WTC11 (cell line): Measurements from ENCODE around the gene DYDC1.

Source experiments
- CTCF ChIP-seq: fragments of 200-600 bp; IDR thresholded peaks from 2 replicates; pipeline ENCODE4 v1.8.0; 2022; ENCODE audit warnings: antibody characterized with exemption
- KAT7 ChIP-seq: sonication (generic); formaldehyde crosslinking; IDR thresholded peaks from 2 replicates; pipeline ENCODE4 v1.8.1; 2023; ENCODE audit warnings: missing genetic modification reagents, mild to moderate bottlenecking, borderline replicate concordance
- PREB ChIP-seq: sonication (generic); formaldehyde crosslinking; IDR thresholded peaks from 2 replicates; pipeline ENCODE4 v1.8.1; 2022; ENCODE audit warnings: mild to moderate bottlenecking, missing genetic modification reagents, moderate library complexity, borderline replicate concordance
- TP53 ChIP-seq: sonication (generic); formaldehyde crosslinking; IDR thresholded peaks from 2 replicates; pipeline ENCODE4 v1.8.1; 2023; ENCODE audit warnings: mild to moderate bottlenecking, missing genetic modification reagents
- ZNF423 ChIP-seq: fragments of 250-450 bp; sonication (Bioruptor Pico); IDR thresholded peaks from 2 replicates; pipeline ENCODE4 v2.1.2; 2022; ENCODE audit warnings: mild to moderate bottlenecking, moderate library complexity

GRCh38 chr10:80318742-80319141, 37.8 kb downstream of the DYDC1 start:
- TF ChIP-seq KAT7, result no peak
- no peak for TF ChIP-seq PREB (CRISPR knock-in tag)
- no peak for TF ChIP-seq TP53 (CRISPR knock-in tag)
- TF ChIP-seq CTCF, result no peak
- no peak for TF ChIP-seq ZNF423 (CRISPR knock-in tag)
